AG04449 (cell line): ENCODE results near the gene EVL.
"Not testable (repeated sequence)": the region's sequence is repeated elsewhere in the genome, so short reads cannot be mapped to it uniquely, and the experiment has no call there.

ENCODE experiments used
- CTCF ChIA-PET: fragments of 350-600 bp; formaldehyde crosslinking; extraction: SDS; loops from one replicate; lab custom pipeline; 2021; ENCODE audit warnings: antibody characterized with exemption; lab: Yijun Ruan, JAX
- POLR2A ChIA-PET: fragments of 400-600, 350-600 bp; formaldehyde crosslinking; extraction: SDS; loops from one replicate; lab custom pipeline; 2020; ENCODE audit warnings: antibody characterized with exemption, inconsistent platforms; lab: Yijun Ruan, JAX
- DNase-seq: peaks from one replicate; pipeline ENCODE4 v3.0.0-alpha.2; 2010; ENCODE audit warnings: low read depth, low spot score
- H3K4me3 ChIP-seq: 2 replicates; pipeline ENCODE4 v1.5.1; 2011; ENCODE audit warnings: low read depth, mild to moderate bottlenecking, control low read depth, low read length
- CTCF ChIP-seq: IDR thresholded peaks from one replicate; pipeline ENCODE4 v1.5.1; 2011; ENCODE audit warnings: mild to moderate bottlenecking, moderate library complexity, low read length, control low read depth, inconsistent platforms; ENCODE audit not compliant: insufficient read depth; ENCODE audit errors: missing control alignments

The EVL gene

GRCh38 chr14:100022772-100023451, 42.3 kb upstream of the EVL start:
- peak; percentile 64 for DNase-seq
- H3K4me3 ChIP-seq: no peak overlapping the region
- TF ChIP-seq CTCF: no peak
- POLR2A ChIA-PET: interaction anchor here (0.6 to 0.7 kb wide), 2 partner anchors 39 to 86 kb away, joined by 3 to 6 read pairs; no protein-coding TSS in a partner anchor
- CTCF ChIA-PET: interaction anchor here (0.9 to 1.3 kb wide), 3 partner anchors 8 to 86 kb away, joined by 3 to 5 read pairs (median 3); no protein-coding TSS in a partner anchor

- TF ChIP-seq CTCF: peak; percentile 55
- CTCF ChIA-PET: interaction anchor here (1.0 to 4.6 kb wide), 15 partner anchors 8 to 83 kb away, joined by 3 to 47 read pairs (median 7); no protein-coding TSS in a partner anchor
- DNase-seq: no peak
- no peak overlapping the region for H3K4me3 ChIP-seq
- POLR2A ChIA-PET: no interaction called here
Observed at GRCh38 chr14:100025111-100025510, 40.1 kb upstream of the EVL start.

GRCh38 chr14:100027771-100028490, 37.3 kb upstream of the EVL start:
- CTCF ChIA-PET: interaction anchor here (0.7 to 4.6 kb wide), 4 partner anchors 8 to 80 kb away, joined by 3 to 47 read pairs (median 6); no protein-coding TSS in a partner anchor
- POLR2A ChIA-PET: interaction anchor here (0.6 kb wide), 2 partner anchors 31 to 61 kb away, joined by 3 read pairs; no protein-coding TSS in a partner anchor
- no peak for DNase-seq
- no peak for TF ChIP-seq CTCF
- no peak overlapping the region for H3K4me3 ChIP-seq

- no peak overlapping the region for H3K4me3 ChIP-seq
- ChIA-PET POLR2A (no interaction called here), CTCF (interaction anchor here (0.7 to 1.9 kb wide), 3 partner anchors 9 to 79 kb away, joined by 3 to 7 read pairs (median 4); no protein-coding TSS in a partner anchor)
- no peak for TF ChIP-seq CTCF
- DNase-seq: no peak
Observed at GRCh38 chr14:100028990-100029677, 36.1 kb upstream of the EVL start.

GRCh38 chr14:100030006-100030405, 35.2 kb upstream of the EVL start:
- DNase-seq, H3K4me3 ChIP-seq, POLR2A ChIA-PET: not testable (repeated sequence)
- CTCF ChIA-PET: interaction anchor here (4.4 kb wide), 1 partner anchor 48 kb away, joined by 26 read pairs; no protein-coding TSS in a partner anchor

- peak; percentile 80 for DNase-seq
- CTCF ChIA-PET: interaction anchor here (0.8 to 4.4 kb wide), 6 partner anchors 8 to 78 kb away, joined by 3 to 26 read pairs (median 4); no protein-coding TSS in a partner anchor
- POLR2A ChIA-PET: no interaction called here
- no peak overlapping the region for H3K4me3 ChIP-seq
- TF ChIP-seq CTCF: no peak
Observed at GRCh38 chr14:100030452-100031153, 34.6 kb upstream of the EVL start.
